IPS-18c (cell line): Measurements from ENCODE around the gene TLNRD1.

ENCODE experiments used
- H3K4me3 ChIP-seq: 2 replicates; pipeline ENCODE4 v1.7.0; 2013; ENCODE audit warnings: low read depth, mild to moderate bottlenecking, low read length, moderate library complexity; ENCODE audit not compliant: insufficient read depth
- H3K9me3 ChIP-seq: one replicate; pipeline ENCODE4 v1.6.1; 2013; ENCODE audit warnings: mild to moderate bottlenecking, low read length, moderate library complexity; ENCODE audit not compliant: control insufficient read depth, insufficient read depth

TLNRD1 gene

GRCh38 chr15:81014446-81015093 is 13.8 kb downstream of the TLNRD1 start:
- H3K4me3 ChIP-seq: no peak overlapping the region

GRCh38 chr15:81015621-81016488 is 15.1 kb downstream of the TLNRD1 start:
- Histone ChIP-seq H3K4me3 (no peak overlapping the region), H3K9me3 (peaks cover 2% of the 10 kb centered on the region)

More at GRCh38 chr15:81014446-81015093, 13.8 kb downstream of the TLNRD1 start:
- peaks cover 2% of the 10 kb centered on the region for H3K9me3 ChIP-seq

GRCh38 chr15:81016489-81017068 is 15.9 kb downstream of the TLNRD1 start:
- Histone ChIP-seq H3K4me3 (no peak overlapping the region), H3K9me3 (peaks cover 2% of the 10 kb centered on the region)

- H3K9me3 ChIP-seq: peaks cover 2% of the 10 kb centered on the region
- no peak overlapping the region for H3K4me3 ChIP-seq
These were observed 17.5 kb downstream of the TLNRD1 start for GRCh38 chr15:81018197-81018596.

GRCh38 chr15:81021321-81021720 is 20.6 kb downstream of the TLNRD1 start:
- H3K4me3 ChIP-seq: no peak overlapping the region
- no peaks in the 10 kb centered on the region for H3K9me3 ChIP-seq

- Histone ChIP-seq H3K4me3 (no peak overlapping the region), H3K9me3 (no peaks in the 10 kb centered on the region)
These were observed 23.0 kb downstream of the TLNRD1 start for GRCh38 chr15:81023483-81024264.

GRCh38 chr15:81024265-81024872 is 23.6 kb downstream of the TLNRD1 start:
- Histone ChIP-seq H3K4me3 (no peak overlapping the region), H3K9me3 (no peaks in the 10 kb centered on the region)

- no peaks in the 10 kb centered on the region for H3K9me3 ChIP-seq
- no peak overlapping the region for H3K4me3 ChIP-seq
These were observed 24.2 kb downstream of the TLNRD1 start for GRCh38 chr15:81024936-81025335.

- no peak overlapping the region for H3K4me3 ChIP-seq
- no peaks in the 10 kb centered on the region for H3K9me3 ChIP-seq
These were observed 25.1 kb downstream of the TLNRD1 start for GRCh38 chr15:81025721-81026370.

GRCh38 chr15:81026836-81027599 is 26.3 kb downstream of the TLNRD1 start:
- Histone ChIP-seq H3K9me3 (no peaks in the 10 kb centered on the region), H3K4me3 (no peak overlapping the region)

GRCh38 chr15:81029414-81030300 is 28.9 kb downstream of the TLNRD1 start:
- no peak overlapping the region for H3K4me3 ChIP-seq
- no peaks in the 10 kb centered on the region for H3K9me3 ChIP-seq

- Histone ChIP-seq H3K9me3 (no peaks in the 10 kb centered on the region), H3K4me3 (no peak overlapping the region)
These were observed 29.6 kb downstream of the TLNRD1 start for GRCh38 chr15:81030301-81030750.

- no peaks in the 10 kb centered on the region for H3K9me3 ChIP-seq
- no peak overlapping the region for H3K4me3 ChIP-seq
These were observed 30.5 kb downstream of the TLNRD1 start for GRCh38 chr15:81031203-81031602.

- Histone ChIP-seq H3K9me3 (no peaks in the 10 kb centered on the region), H3K4me3 (no peak overlapping the region)
These were observed 31.6 kb downstream of the TLNRD1 start for GRCh38 chr15:81032355-81032754.

GRCh38 chr15:81032818-81033217 is 32.1 kb downstream of the TLNRD1 start:
- Histone ChIP-seq H3K4me3 (no peak overlapping the region), H3K9me3 (no peaks in the 10 kb centered on the region)
